K562 (cell line): Measurements from ENCODE around the gene CCNO.

Experiments used
- DPF2 ChIP-seq: fragments of 450-650 bp; IDR thresholded peaks from 2 replicates; pipeline ENCODE4 v1.6.1; 2016
- MAFF ChIP-seq: IDR thresholded peaks from 2 replicates; pipeline ENCODE4 v1.6.1; 2012; ENCODE audit warnings: low read length, improper control_type of control experiment
- POLR2AphosphoS5 ChIP-seq: IDR thresholded peaks from 2 replicates; pipeline ENCODE4 v1.6.1; 2011; ENCODE audit warnings: mild to moderate bottlenecking, low read depth, low read length, moderate library complexity; ENCODE audit not compliant: control insufficient read depth, insufficient read depth
- TF ChIP-seq, protein P1 (sequence below): fragments of 250-450 bp; sonication (Bioruptor Pico); IDR thresholded peaks from 2 replicates; pipeline ENCODE4 v1.8.0; 2021; ENCODE audit warnings: mild to moderate bottlenecking, moderate library complexity
- TF ChIP-seq, protein P2 (sequence below), 3 experiments: IDR thresholded peaks in 2 of 3; conservative IDR thresholded peaks in 1 of 3; 2 replicates each; pipeline ENCODE4 v1.5.1; 2011 to 2012; ENCODE audit warnings: low read length in 3 of 3, mild to moderate bottlenecking in 3 of 3, control low read depth in 2 of 3, improper control_type of control experiment in 1 of 3, inconsistent platforms in 1 of 3, low read depth in 1 of 3, mixed read lengths in 1 of 3, moderate library complexity in 1 of 3; ENCODE audit not compliant: insufficient read depth in 2 of 3

DNA sequence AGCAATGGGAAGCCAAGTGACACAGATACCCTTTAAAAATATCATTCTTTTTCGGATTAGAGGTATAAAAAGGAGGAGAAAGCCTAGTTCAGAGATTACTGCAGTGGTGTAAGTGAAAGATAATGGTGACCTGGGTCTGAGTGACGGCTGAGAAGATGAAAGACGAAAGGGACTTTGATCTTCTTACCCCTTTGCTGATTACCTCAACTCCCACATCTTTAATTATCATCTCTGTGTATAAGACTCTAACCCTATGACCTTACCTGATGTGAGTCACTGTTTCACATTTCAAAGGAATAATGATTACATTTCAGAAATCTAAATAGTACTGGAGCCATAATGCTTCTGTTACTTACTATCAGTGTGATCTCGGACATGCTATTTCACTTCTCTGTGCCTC, 21.4 kb upstream of the CCNO start:
- TF ChIP-seq, protein P1, sequence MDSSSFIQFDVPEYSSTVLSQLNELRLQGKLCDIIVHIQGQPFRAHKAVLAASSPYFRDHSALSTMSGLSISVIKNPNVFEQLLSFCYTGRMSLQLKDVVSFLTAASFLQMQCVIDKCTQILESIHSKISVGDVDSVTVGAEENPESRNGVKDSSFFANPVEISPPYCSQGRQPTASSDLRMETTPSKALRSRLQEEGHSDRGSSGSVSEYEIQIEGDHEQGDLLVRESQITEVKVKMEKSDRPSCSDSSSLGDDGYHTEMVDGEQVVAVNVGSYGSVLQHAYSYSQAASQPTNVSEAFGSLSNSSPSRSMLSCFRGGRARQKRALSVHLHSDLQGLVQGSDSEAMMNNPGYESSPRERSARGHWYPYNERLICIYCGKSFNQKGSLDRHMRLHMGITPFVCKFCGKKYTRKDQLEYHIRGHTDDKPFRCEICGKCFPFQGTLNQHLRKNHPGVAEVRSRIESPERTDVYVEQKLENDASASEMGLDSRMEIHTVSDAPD (CRISPR knock-in tag): no peak
- TF ChIP-seq, protein P2, sequence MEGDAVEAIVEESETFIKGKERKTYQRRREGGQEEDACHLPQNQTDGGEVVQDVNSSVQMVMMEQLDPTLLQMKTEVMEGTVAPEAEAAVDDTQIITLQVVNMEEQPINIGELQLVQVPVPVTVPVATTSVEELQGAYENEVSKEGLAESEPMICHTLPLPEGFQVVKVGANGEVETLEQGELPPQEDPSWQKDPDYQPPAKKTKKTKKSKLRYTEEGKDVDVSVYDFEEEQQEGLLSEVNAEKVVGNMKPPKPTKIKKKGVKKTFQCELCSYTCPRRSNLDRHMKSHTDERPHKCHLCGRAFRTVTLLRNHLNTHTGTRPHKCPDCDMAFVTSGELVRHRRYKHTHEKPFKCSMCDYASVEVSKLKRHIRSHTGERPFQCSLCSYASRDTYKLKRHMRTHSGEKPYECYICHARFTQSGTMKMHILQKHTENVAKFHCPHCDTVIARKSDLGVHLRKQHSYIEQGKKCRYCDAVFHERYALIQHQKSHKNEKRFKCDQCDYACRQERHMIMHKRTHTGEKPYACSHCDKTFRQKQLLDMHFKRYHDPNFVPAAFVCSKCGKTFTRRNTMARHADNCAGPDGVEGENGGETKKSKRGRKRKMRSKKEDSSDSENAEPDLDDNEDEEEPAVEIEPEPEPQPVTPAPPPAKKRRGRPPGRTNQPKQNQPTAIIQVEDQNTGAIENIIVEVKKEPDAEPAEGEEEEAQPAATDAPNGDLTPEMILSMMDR (IDR thresholded peaks at IDR 0.05 in 2 of 3, conservative IDR thresholded peaks at IDR 0.05 in 1 of 3; ENCODE audit: insufficient read depth in 2 of 3, low read depth in 1 of 3, low read length in 3 of 3): no peak
- no peak for TF ChIP-seq DPF2
- no peak for TF ChIP-seq MAFF
- TF ChIP-seq POLR2AphosphoS5: no peak
